ENCODE data around the gene SDK1. TPM values are rescaled to one million over a fixed set of nuclear protein-coding genes. Genes with fewer than 3 reads are reported as not detected.

SDK1 gene
- total and polyA plus RNA-seq, 2 donors (not counting 3 experiments of a cell fraction or from before 2014, with no cell fraction given): 1.6 to 3.9 TPM

GRCh38 chr7:3958109-3958483, 657.0 kb downstream of the SDK1 start:
- BruUV-seq (replicated peaks): no TSS peak
- POLR2A ChIA-PET: no interaction called here
- Histone ChIP-seq H3K4me3 (replicated peaks in 1 of 3; ENCODE audit: insufficient read depth in 1 of 3, low read depth in 1 of 3, low read length in 3 of 3) (no peak overlapping the region), H3K79me2 (ENCODE audit: control insufficient read depth, insufficient read depth, low read length) (no peaks in the 10 kb centered on the region), H3K4me2 (ENCODE audit: insufficient read depth, low read length) (no peak overlapping the region), H3K4me1 (ENCODE audit: control insufficient read depth, extremely low read depth, insufficient read depth, low read length) (peaks cover 4% of the 10 kb centered on the region), H3K27ac (ENCODE audit: insufficient read depth, low read depth, low read length) (no peak overlapping the region), H3K9me1 (replicated peaks; ENCODE audit: control insufficient read depth, extremely low read depth, insufficient read depth, low read length) (no peaks in the 10 kb centered on the region), H3K36me3 (ENCODE audit: control insufficient read depth in 2 of 2, extremely low read depth in 1 of 2, insufficient read depth in 2 of 2, low read length in 2 of 2) (no peaks in the 10 kb centered on the region), H3K27me3 (ENCODE audit: control insufficient read depth in 2 of 2, insufficient read depth in 2 of 2, low read length in 2 of 2) (no peaks in the 10 kb centered on the region), H3K9me3 (replicated peaks; ENCODE audit: control insufficient read depth, insufficient read depth, low read length) (no peaks in the 10 kb centered on the region), H3K9ac (replicated peaks; ENCODE audit: extremely low read depth, insufficient read depth, low read length) (no peak overlapping the region), H4K20me1 (replicated peaks; ENCODE audit: control insufficient read depth, extremely low read depth, insufficient read depth, low read length) (no peaks in the 10 kb centered on the region), H2AFZ (ENCODE audit: low read depth, low read length) (no peak overlapping the region)
- CTCF ChIA-PET: no interaction called here
- TF ChIP-seq GATA2 (IDR thresholded peaks at IDR 0.05; ENCODE audit: insufficient read depth, insufficient read length, low read depth, low read length): no peak
- TF ChIP-seq CTCF (IDR thresholded peaks at IDR 0.05; ENCODE audit: extremely low read depth in 1 of 2, insufficient read depth in 1 of 2, low read depth in 1 of 2, low read length in 2 of 2): no peak
- no peak for TF ChIP-seq EZH2 (IDR thresholded peaks at IDR 0.05; ENCODE audit: borderline replicate concordance, low read depth, low read length, severe bottlenecking)
- TF ChIP-seq MYC (IDR thresholded peaks at IDR 0.05; ENCODE audit: low read depth, low read length): no peak
- TF ChIP-seq JUN (IDR thresholded peaks at IDR 0.05; ENCODE audit: borderline replicate concordance, insufficient read depth, insufficient read length, low read depth): no peak
- TF ChIP-seq FOS (IDR thresholded peaks at IDR 0.05; ENCODE audit: borderline replicate concordance, insufficient read depth, low read length): no peak
- TF ChIP-seq POLR2AphosphoS5 (IDR thresholded peaks at IDR 0.05; ENCODE audit: insufficient read depth, low read depth, low read length): no peak
- dilution Hi-C loops (cut with MboI; ENCODE audit: extremely low pct_ligation_motif_present, low sequenced_read_pairs): no loop called here
- DNase-seq (ENCODE audit: low read depth, low spot score) (no peak), FAIRE-seq (no peak)
- intact Hi-C loops (cut with micrococcal nuclease): no loop called here

Data from endothelial cell of umbilical vein (primary cell).